ENCODE measurements around the gene GFY. TPM values are rescaled to one million over a fixed set of nuclear protein-coding genes. Genes with fewer than 3 reads are reported as not detected.
"Not testable (repeated sequence)": the region's sequence is repeated elsewhere in the genome, so short reads cannot be mapped to it uniquely, and the experiment has no call there.

GFY gene
- total RNA-seq, 1 donor from 2014 or later, result not detected

DNA sequence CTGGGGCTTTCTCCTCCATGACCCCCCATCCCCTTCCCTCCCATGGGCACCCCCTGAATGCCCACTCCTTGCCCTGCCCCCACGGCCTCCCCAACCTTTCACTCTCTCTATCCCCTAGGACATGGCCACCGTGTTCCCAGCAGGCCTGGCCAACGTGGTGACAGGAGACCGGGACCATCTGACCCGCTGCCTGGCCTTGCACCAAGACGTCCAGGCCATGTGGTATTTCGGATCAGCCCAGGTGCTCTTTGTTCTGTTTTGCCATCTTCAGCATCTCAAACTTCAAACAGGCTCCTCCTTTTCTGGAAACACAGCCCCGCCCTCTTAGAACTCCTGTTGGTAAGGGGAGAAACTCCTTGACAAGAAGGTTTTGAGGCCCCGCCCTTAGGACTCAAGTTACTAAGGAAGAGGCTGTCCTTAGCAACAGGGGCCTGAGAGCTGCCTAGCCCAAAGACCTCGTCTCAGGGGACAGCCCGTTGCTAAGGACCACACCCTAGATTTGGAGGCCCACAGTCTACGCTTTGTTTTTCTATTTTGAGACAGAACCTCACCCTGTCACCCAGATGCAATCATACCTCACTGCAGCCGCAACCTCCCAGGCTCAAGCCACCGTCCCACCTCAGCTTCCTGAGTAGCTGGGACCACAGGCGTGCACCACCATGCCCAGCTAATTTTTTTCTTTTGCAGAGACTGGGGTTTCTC, 43.7 kb downstream of the GFY start:
- Mint-ChIP-seq H3K4me1 (peaks cover 42% of the 10 kb centered on the region), H3K27me3 (no peaks in the 10 kb centered on the region), H3K36me3 (ENCODE audit: low read depth) (peaks cover 13% of the 10 kb centered on the region)

DNA sequence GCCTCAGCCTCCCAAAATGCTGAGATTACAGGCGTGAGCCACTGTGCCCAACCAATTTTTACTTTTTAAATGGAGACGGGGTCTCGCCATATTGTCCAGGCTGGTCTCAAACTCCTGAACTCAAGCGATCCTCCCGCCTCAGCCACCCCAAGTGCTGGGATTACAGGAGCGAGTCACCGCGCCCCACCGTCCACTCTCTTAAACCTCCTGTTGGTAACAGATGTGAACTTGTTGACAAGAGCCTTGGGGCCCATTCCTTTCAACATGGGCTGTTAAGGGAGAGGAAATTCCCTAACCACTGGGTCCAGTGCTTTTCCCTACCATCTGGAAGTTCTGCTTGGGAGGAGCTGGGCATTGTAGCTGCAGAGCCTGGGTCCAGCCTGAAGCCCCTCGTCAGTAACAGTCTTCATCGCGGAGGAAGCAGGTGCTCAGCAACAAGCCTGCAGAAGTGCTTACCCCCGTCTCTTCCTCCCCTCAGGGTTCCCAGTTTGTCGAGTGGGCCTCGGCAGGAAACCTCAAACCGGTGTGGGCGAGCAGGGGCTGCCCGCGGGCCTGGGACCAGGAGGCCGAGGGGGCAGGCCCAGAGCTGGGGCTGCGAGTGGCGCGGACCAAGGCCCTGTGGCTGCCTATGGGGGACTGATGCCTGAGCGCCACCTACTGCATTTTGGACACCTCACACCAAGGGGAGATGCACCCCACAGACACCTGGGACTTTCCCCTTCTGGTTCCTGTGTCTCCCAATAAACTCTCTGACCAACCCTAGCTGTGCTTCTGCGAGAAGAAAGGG, 44.8 kb downstream of the GFY start:
- no peaks in the 10 kb centered on the region for H3K27me3 Mint-ChIP-seq
- DNase-seq, result peak; percentile 95
- intact Hi-C loops (cut with micrococcal nuclease), result loop anchor here (1.0 kb wide), 5 partner anchors 19 to 244 kb away; partner anchors contain the start of gene PIH1D1
- H3K4me3 Mint-ChIP-seq, result peak overlapping the region; percentile 64
- peak overlapping the region; percentile 92 for H3K27ac Mint-ChIP-seq
- peaks cover 9% of the 10 kb centered on the region for H3K36me3 Mint-ChIP-seq (ENCODE audit: low read depth)
- no peaks in the 10 kb centered on the region for H3K9me3 Mint-ChIP-seq
- peaks cover 44% of the 10 kb centered on the region for H3K4me1 Mint-ChIP-seq

More for the DNA sequence above, 43.7 kb downstream of the GFY start:
- intact Hi-C loops (cut with micrococcal nuclease), result loop anchor here (1.0 kb wide), 1 partner anchor 77 kb away; no protein-coding TSS in a partner anchor
- Mint-ChIP-seq H3K9me3 (no peaks in the 10 kb centered on the region), H3K4me3 (peak overlapping the region; percentile 87), H3K27ac (peak overlapping the region; percentile 100)
- peak; percentile 98 for DNase-seq

DNA sequence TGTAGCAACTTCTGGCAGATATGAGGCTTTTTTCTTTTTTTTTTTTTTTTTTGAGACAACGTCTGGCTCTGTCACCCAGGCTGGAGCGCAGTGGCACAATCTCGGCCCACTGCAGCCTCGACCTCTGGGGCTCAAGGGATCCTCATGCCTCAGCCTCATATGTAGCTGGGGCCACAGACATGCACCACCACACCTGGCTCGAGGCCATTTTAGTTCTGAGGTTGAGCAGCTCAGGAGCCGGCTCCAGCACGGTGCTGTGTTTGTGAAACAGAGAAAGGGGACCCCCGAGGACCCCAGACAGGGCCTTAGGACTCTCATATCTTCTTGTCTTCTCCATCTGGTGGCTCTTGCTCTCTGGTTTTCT, 45.4 kb downstream of the GFY start:
- Mint-ChIP-seq H3K36me3 (ENCODE audit: low read depth) (peaks cover 9% of the 10 kb centered on the region), H3K4me1 (peaks cover 48% of the 10 kb centered on the region), H3K27ac (peak overlapping the region; percentile 92), H3K9me3 (no peaks in the 10 kb centered on the region), H3K27me3 (no peaks in the 10 kb centered on the region), H3K4me3 (peak overlapping the region; percentile 64)
- DNase-seq, result no peak
- intact Hi-C loops (cut with micrococcal nuclease), result loop anchor here (1.0 kb wide), 4 partner anchors 19 to 244 kb away; partner anchors contain the start of gene PIH1D1

DNA sequence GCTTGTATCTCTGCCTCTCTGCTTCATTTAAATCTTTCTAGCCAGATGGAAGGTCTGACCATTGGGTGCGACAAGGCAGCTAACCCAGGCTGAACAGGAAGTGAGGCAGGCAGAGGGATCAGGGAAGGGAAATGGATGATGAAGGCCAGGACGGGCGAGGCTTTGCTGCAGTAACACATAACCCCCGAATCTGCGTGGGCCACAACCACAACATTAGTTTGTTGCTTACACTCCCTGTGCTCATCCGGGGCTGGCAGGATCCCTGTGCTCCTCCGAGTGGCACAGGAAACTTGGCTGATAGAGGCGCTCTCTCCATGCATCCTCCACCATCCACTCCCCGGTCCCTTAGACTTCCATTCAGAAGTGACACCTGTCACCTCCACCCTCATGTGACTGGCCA, 47.7 kb downstream of the GFY start:
- H3K36me3 Mint-ChIP-seq (ENCODE audit: low read depth), result peaks cover 20% of the 10 kb centered on the region
- no peaks in the 10 kb centered on the region for H3K27me3 Mint-ChIP-seq
- H3K4me3 Mint-ChIP-seq, result peak overlapping the region; percentile 97
- peaks cover 57% of the 10 kb centered on the region for H3K4me1 Mint-ChIP-seq
- intact Hi-C loops (cut with micrococcal nuclease), result no loop called here
- DNase-seq, result peak; percentile 73
- H3K27ac Mint-ChIP-seq, result peak overlapping the region; percentile 90
- no peaks in the 10 kb centered on the region for H3K9me3 Mint-ChIP-seq

DNA sequence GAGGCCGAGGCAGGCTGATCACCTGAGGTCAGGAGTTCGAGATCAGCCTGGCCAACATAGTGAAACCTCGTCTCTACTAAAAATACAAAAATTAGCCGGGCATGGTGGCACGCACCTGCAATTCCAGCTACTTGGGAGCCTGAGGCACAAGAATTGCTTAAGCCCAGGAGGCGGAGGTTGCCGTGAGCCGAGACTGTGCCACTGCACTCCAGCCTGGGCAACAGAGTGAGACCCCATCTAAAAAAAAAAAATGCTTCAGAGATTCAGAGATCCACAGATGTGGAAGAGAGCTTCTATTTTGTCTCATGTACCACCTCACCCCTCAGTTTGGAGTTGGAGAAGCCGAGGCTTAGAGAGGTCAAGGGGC, 48.3 kb downstream of the GFY start:
- DNase-seq; intact Hi-C loops (cut with micrococcal nuclease); H3K27me3 Mint-ChIP-seq; H3K9me3 Mint-ChIP-seq: not testable (repeated sequence)
- Mint-ChIP-seq H3K4me1 (peaks cover 56% of the 10 kb centered on the region), H3K36me3 (ENCODE audit: low read depth) (peaks cover 20% of the 10 kb centered on the region), H3K27ac (peak overlapping the region; percentile 90), H3K4me3 (peak overlapping the region; percentile 97)

DNA sequence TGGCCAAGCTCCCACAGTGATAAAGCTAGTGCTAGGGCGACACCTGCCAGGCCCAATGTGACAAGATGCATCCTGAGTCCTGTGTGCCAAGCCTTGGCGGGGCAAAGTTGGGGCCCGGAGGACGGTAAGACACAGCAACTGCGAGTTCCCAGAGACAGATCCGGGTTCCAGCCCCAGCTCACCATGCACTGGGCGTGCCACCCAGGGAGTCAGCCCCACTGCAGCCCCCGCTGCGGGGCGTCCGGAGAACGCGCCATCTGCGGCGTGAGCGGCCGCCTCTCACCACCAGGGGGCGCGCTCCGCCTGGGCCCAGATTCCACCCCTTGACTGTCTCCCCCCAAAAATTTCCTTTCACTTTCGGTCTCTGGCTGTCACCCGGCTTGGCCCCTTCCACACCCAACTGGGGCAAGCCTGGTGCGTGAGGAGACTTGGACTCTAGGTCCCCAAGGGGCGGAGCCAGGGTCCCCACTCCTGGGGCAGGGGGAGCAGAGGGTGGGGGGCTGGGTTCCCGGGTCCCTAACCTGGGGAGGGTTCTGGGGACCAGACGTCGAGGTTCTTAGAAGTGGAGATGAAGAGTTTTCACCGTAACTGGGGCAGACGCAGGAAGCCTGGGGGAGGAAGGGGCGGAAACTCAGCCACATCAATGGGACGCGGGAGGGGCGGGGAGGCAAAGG, 48.8 kb downstream of the GFY start, which contains the start of gene FLT3LG:
Gene FLT3LG (plus strand): TSS at position 348 of the 674 bp plus-strand sequence. CDS start 425 bp downstream, outside the sequence.
- peak within 1 kb of the TSS; percentile 97 for H3K4me3 Mint-ChIP-seq
- intact Hi-C loops (cut with micrococcal nuclease), result loop anchor here (1.0 kb wide), 2 partner anchors 21 to 22 kb away; partner anchors contain the start of genes ALDH16A1 and RPS11
- peaks cover 54% of the 10 kb centered on the region for H3K4me1 Mint-ChIP-seq

DNA sequence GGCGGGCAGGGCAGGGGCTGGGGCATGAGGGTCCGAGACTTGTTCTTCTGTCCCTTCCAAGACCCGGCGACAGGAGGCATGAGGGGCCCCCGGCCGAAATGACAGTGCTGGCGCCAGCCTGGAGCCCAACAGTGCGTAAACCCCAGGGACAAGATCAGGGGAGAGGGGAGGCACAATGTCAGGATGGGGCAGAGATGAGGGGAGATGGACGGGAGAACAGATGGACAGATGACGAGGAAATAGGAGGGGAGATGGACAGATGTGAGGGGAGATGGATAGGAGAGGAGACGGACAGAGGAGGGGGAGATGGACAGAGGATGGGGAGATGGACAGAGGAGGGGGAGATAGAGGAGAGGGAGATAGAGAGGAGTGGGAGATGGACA, 49.3 kb downstream of the GFY start:
- Mint-ChIP-seq H3K4me1 (peaks cover 50% of the 10 kb centered on the region), H3K27ac (peak overlapping the region; percentile 90)
- intact Hi-C loops (cut with micrococcal nuclease), result loop anchor here (1.0 kb wide), 2 partner anchors 21 to 22 kb away; partner anchors contain the start of genes ALDH16A1 and RPS11

More for the DNA sequence above, 48.8 kb downstream of the GFY start, which contains the start of gene FLT3LG:
- Mint-ChIP-seq H3K27me3 (no peaks in the 10 kb centered on the region), H3K27ac (peak within 1 kb of the TSS; percentile 90), H3K36me3 (ENCODE audit: low read depth) (peaks cover 19% of the 10 kb centered on the region), H3K9me3 (no peaks in the 10 kb centered on the region)
- peak; percentile 99 for DNase-seq

DNA sequence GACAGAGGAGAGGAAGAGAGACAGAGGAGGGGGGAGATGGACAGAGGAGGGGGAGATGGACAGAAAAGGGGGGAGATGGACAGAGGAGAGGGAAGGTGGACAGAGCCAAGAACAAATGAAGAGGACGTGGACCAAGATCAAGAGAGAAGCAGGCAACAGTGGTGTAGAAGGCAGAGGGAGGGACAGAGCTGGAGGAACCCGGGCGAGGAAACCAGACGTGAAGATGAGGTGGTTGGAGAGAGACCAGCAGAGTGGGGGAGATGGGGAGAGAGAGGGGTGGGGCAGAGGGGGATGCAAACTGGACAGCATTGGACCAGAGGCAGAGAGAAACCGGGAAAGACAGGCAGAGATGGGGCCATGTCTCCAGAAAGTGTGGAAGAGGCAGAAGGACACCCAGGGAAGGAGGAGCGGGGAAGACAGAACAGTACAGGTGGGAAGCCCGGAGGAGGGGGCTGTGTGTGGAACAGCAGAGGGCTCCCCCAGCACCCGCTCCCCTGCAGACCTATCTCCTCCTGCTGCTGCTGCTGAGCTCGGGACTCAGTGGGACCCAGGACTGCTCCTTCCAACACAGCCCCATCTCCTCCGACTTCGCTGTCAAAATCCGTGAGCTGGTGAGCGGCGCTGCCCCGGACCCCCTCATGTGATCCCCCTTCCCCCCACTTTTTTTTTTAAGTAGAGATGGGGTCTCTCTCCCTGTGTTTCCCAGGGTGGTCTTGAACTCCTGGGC, 50.2 kb downstream of the GFY start:
- Mint-ChIP-seq H3K27me3 (no peaks in the 10 kb centered on the region), H3K9me3 (no peaks in the 10 kb centered on the region), H3K36me3 (ENCODE audit: low read depth) (peaks cover 20% of the 10 kb centered on the region), H3K4me3 (peak overlapping the region; percentile 97), H3K4me1 (peaks cover 42% of the 10 kb centered on the region), H3K27ac (peak overlapping the region; percentile 90)
- intact Hi-C loops (cut with micrococcal nuclease), result no loop called here
- peak; percentile 77 for DNase-seq

More for the DNA sequence above, 49.3 kb downstream of the GFY start:
- Mint-ChIP-seq H3K36me3 (ENCODE audit: low read depth) (peaks cover 17% of the 10 kb centered on the region), H3K27me3 (no peaks in the 10 kb centered on the region), H3K9me3 (no peaks in the 10 kb centered on the region), H3K4me3 (peak overlapping the region; percentile 97)
- DNase-seq, result no peak

DNA sequence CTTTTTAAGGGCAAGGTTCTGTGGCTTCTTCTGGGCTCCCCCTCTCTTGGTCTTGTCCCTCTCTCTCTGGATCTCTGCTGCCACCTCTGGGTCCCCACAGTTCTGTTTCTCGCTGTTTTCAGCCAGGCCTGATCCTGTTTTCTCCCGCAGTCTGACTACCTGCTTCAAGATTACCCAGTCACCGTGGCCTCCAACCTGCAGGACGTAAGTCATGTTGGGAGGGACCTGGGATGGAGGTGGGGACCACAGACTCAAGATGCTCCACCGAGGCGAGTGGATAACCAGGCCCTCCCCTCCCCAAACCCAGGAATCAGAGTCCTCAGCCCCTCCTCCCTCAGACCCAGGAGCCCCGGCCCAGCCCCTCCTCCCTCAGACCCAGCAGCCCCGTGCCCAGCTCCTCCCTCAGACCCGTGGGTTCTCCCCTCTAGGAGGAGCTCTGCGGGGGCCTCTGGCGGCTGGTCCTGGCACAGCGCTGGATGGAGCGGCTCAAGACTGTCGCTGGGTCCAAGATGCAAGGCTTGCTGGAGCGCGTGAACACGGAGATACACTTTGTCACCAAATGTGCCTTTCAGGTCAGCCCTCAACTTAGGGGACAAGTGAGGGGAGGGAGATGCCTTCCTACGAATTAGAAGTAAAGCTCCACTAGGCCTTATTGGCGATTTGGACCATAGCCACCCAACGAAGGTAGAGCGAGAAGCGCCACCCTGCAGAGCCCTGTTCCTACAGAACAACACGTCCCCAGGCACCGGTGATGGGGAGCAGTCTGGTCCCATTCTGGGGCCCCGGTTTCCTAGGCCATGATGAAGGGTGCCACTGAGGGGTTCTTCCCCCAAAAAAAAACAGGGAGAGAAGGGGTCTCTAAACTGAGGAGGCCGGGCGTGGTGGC, 51.0 kb downstream of the GFY start:
- Mint-ChIP-seq H3K9me3 (no peaks in the 10 kb centered on the region), H3K4me1 (peaks cover 37% of the 10 kb centered on the region), H3K27ac (peak overlapping the region; percentile 90), H3K4me3 (peak overlapping the region; percentile 97), H3K36me3 (ENCODE audit: low read depth) (peaks cover 24% of the 10 kb centered on the region), H3K27me3 (no peaks in the 10 kb centered on the region)
- peak; percentile 93 for DNase-seq
- intact Hi-C loops (cut with micrococcal nuclease), result loop anchor here (1.0 kb wide), 1 partner anchor 84 kb away; no protein-coding TSS in a partner anchor

Other genes starting within 250 kb of the GFY start
- gene SLC6A16, start 100.2 kb upstream of the GFY start, total RNA-seq, result 0.69 and 1.3 TPM in 2 replicates
- gene CD37, start 90.0 kb upstream of the GFY start, total RNA-seq, result 131 and 134 TPM in 2 replicates
- not detected in 2 replicates for gene TEAD2, start 63.0 kb upstream of the GFY start, total RNA-seq
- not detected in 2 replicates for gene DKKL1, start 61.5 kb upstream of the GFY start, total RNA-seq
- gene KASH5, start 37.1 kb upstream of the GFY start, total RNA-seq, result 0.24 TPM in 1 of 2 replicates, not detected in the other
- not detected in 2 replicates for gene PTH2, start 1.9 kb upstream of the GFY start, total RNA-seq
- gene SLC17A7, start 16.1 kb downstream of the GFY start, total RNA-seq, result 0.12 and 0.54 TPM in 2 replicates
- 134 and 135 TPM in 2 replicates for gene PIH1D1, start 26.4 kb downstream of the GFY start, total RNA-seq
- 27.2 and 28.4 TPM in 2 replicates for gene ALDH16A1, start 27.8 kb downstream of the GFY start, total RNA-seq
- gene FLT3LG, start 48.8 kb downstream of the GFY start, total RNA-seq, result 51.8 and 57.6 TPM in 2 replicates
- 3,031 and 3,032 TPM in 2 replicates for gene RPL13A, start 62.2 kb downstream of the GFY start, total RNA-seq
- gene RPS11, start 71.0 kb downstream of the GFY start, total RNA-seq, result 2,059 and 2,078 TPM in 2 replicates
- gene FCGRT, start 87.3 kb downstream of the GFY start, total RNA-seq, result 0.99 and 1.1 TPM in 2 replicates
- 2.0 and 4.3 TPM in 2 replicates for gene RCN3, start 102.6 kb downstream of the GFY start, total RNA-seq
- 66.1 and 68.5 TPM in 2 replicates for gene NOSIP, start 155.2 kb downstream of the GFY start, total RNA-seq
- 0.56 and 1.0 TPM in 2 replicates for gene PRRG2, start 155.9 kb downstream of the GFY start, total RNA-seq
- 31.1 and 32.7 TPM in 2 replicates for gene PRR12, start 165.8 kb downstream of the GFY start, total RNA-seq
- 4.1 and 5.0 TPM in 2 replicates for gene RRAS, start 214.8 kb downstream of the GFY start, total RNA-seq
- gene SCAF1, start 216.8 kb downstream of the GFY start, total RNA-seq, result 75.0 and 84.9 TPM in 2 replicates
- gene IRF3, start 240.5 kb downstream of the GFY start, total RNA-seq, result 146 and 151 TPM in 2 replicates
- 69.3 and 72.0 TPM in 2 replicates for gene BCL2L12, start 240.5 kb downstream of the GFY start, total RNA-seq